Panc1 (cell line): Measurements from ENCODE around the gene TERB1. TPM values are rescaled to one million over a fixed set of nuclear protein-coding genes. Genes with fewer than 3 reads are reported as not detected.

Source experiments
- total RNA-seq: library from RNA; stranded (reverse); gene quantifications from one replicate; pipeline ENCODE4 v1.2.1, GENCODE V29; 2021; ENCODE audit not compliant: unreplicated experiment

The TERB1 gene
- total RNA-seq, 1 experiment from 2014 or later = not detected

Other genes starting within 250 kb of the TERB1 start
- gene CKLF, start 249.0 kb downstream of the TERB1 start, total RNA-seq = 88.1 TPM
- gene CMTM1, start 235.1 kb downstream of the TERB1 start, total RNA-seq = 7.1 TPM
- not detected for gene CMTM2, start 222.1 kb downstream of the TERB1 start, total RNA-seq
- gene CMTM3, start 196.9 kb downstream of the TERB1 start, total RNA-seq = 45.8 TPM
- gene CMTM4, start 104.8 kb downstream of the TERB1 start, total RNA-seq = 51.9 TPM
- gene DYNC1LI2, start 50.0 kb downstream of the TERB1 start, total RNA-seq = 103 TPM
- 70.7 TPM for gene NAE1, start 29.4 kb upstream of the TERB1 start, total RNA-seq
- gene CA7, start 42.8 kb upstream of the TERB1 start, total RNA-seq = not detected
- gene PDP2, start 78.9 kb upstream of the TERB1 start, total RNA-seq = 15.9 TPM
- not detected for gene CDH16, start 117.3 kb upstream of the TERB1 start, total RNA-seq
- 4.3 TPM for gene RRAD, start 124.0 kb upstream of the TERB1 start, total RNA-seq
- 96.6 TPM for gene CIAO2B, start 132.8 kb upstream of the TERB1 start, total RNA-seq
- 26.3 TPM for gene CES2, start 133.9 kb upstream of the TERB1 start, total RNA-seq
- gene CES3, start 159.7 kb upstream of the TERB1 start, total RNA-seq = not detected
- gene CES4A, start 187.0 kb upstream of the TERB1 start, total RNA-seq = 6.1 TPM
- 66.4 TPM for gene CBFB, start 227.6 kb upstream of the TERB1 start, total RNA-seq